ENCODE results near the gene RASGRF2. TPM values are rescaled to one million over a fixed set of nuclear protein-coding genes. Genes with fewer than 3 reads are reported as not detected.

RASGRF2 gene
- total and polyA plus RNA-seq, 2 of the 13 experiments (the other 11 are each of a cell fraction or from before 2014, with no cell fraction given): 23.6 to 29.0 TPM

DNA sequence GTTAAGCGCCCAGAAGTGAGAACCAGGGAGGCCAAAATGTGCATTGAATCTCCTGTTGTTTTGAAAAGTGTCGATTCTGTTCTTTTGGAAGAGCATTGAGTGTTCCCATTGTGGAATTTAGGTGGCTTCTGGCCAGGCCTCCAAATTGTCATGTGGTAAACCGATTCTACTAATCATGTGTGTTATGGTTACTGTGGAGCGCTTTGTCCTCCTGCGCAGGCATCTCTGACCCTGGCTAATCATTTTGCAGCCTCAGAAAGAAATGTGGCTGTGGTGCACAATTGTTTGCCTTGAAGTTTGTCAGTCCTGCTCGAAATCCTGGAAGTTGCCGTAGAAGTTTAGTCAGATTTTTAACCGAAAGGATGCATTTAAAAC, 121.3 kb downstream of the RASGRF2 start:
- DNase-seq (ENCODE audit: low spot score): no peak
- Histone ChIP-seq H3K27me3 (ENCODE audit: control insufficient read depth in 1 of 2, insufficient read depth in 2 of 2, low read length in 2 of 2) (no peaks in the 10 kb centered on the region), H3K9ac (ENCODE audit: insufficient read depth, low read depth, low read length) (no peak overlapping the region), H3K36me3 (replicated peaks in 1 of 2; ENCODE audit: control insufficient read depth in 1 of 2, insufficient read depth in 2 of 2, low read length in 2 of 2) (peaks cover 26 to 66% of the 10 kb centered on the region in 2 experiments), H3K9me3 (ENCODE audit: low read length) (peaks cover 4% of the 10 kb centered on the region; the same call in 1 of the 2 replicates), H4K20me1 (ENCODE audit: insufficient read depth, low read length) (no peaks in the 10 kb centered on the region), H3K4me1 (ENCODE audit: insufficient read depth, low read length) (peaks cover 11% of the 10 kb centered on the region), H3K27ac (ENCODE audit: extremely low read length, insufficient read depth, low read length) (no peak overlapping the region), H3K4me2 (ENCODE audit: low read depth, low read length) (no peak overlapping the region), H2AFZ (ENCODE audit: low read length) (no peak overlapping the region), H3K4me3 (replicated peaks in 1 of 3; ENCODE audit: insufficient read depth in 1 of 3, low read depth in 2 of 3, low read length in 3 of 3) (no peak overlapping the region), H3K79me2 (ENCODE audit: insufficient read depth, low read length) (no peaks in the 10 kb centered on the region)
- TF ChIP-seq ZNF3 (CRISPR knock-in tag; IDR thresholded peaks at IDR 0.05) (no peak), HOXD1 (CRISPR knock-in tag; IDR thresholded peaks at IDR 0.05) (no peak), ZNF292 (CRISPR knock-in tag; IDR thresholded peaks at IDR 0.05; ENCODE audit: borderline replicate concordance, low read depth) (no peak), CHD4 (IDR thresholded peaks at IDR 0.05; ENCODE audit: borderline replicate concordance, low read length) (no peak), SMAD1 (CRISPR knock-in tag; IDR thresholded peaks at IDR 0.05; ENCODE audit: borderline replicate concordance, low read depth) (no peak), RFX3 (CRISPR knock-in tag; IDR thresholded peaks at IDR 0.05) (no peak), ATRX (CRISPR knock-in tag; IDR thresholded peaks at IDR 0.05; ENCODE audit: borderline replicate concordance) (no peak), ZNF569 (CRISPR knock-in tag; IDR thresholded peaks at IDR 0.05; ENCODE audit: borderline replicate concordance) (no peak)
- TF ChIP-seq, protein P1, sequence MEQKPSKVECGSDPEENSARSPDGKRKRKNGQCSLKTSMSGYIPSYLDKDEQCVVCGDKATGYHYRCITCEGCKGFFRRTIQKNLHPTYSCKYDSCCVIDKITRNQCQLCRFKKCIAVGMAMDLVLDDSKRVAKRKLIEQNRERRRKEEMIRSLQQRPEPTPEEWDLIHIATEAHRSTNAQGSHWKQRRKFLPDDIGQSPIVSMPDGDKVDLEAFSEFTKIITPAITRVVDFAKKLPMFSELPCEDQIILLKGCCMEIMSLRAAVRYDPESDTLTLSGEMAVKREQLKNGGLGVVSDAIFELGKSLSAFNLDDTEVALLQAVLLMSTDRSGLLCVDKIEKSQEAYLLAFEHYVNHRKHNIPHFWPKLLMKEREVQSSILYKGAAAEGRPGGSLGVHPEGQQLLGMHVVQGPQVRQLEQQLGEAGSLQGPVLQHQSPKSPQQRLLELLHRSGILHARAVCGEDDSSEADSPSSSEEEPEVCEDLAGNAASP (CRISPR knock-in tag; IDR thresholded peaks at IDR 0.05; ENCODE audit: borderline replicate concordance): no peak
- ChIA-PET POLR2A (no interaction called here), CTCF (ENCODE audit: low intra/inter-chr PET ratio, low total read pairs) (no interaction called here)
- no peak for ATAC-seq
- WGBS (ENCODE audit: low lambda C conversion rate): 99% methylated on average over 8 of the region's 8 CpGs
- no TSS peak for BruUV-seq (replicated peaks)
- in situ Hi-C loops (cut with HindIII; ENCODE audit: extremely low pct_ligation_motif_present, low pct_unique_long_range_greater_than_20kb): no loop called here
- FAIRE-seq: no peak
- intact Hi-C loops (cut with micrococcal nuclease; ENCODE audit: unreplicated experiment): no loop called here

Measured in HepG2 (cell line).